Renal pelvis (tissue), 12 donors: Measurements from ENCODE around the gene CFAP20. TPM values are rescaled to one million over a fixed set of nuclear protein-coding genes. Genes with fewer than 3 reads are reported as not detected.

Experiments used
- DNase-seq: peaks from one replicate; pipeline ENCODE4 v3.0.0-alpha.2; 2013
- long read RNA-seq, 16 experiments: transcript quantifications; one replicate each; lab custom pipeline, GENCODE V29; 2026
- polyA plus RNA-seq, 3 donors: library from polyadenylated mRNA; unstranded; fragments of 120-200 nt; gene quantifications; one replicate each; pipeline ENCODE4 v1.2.1, GENCODE V29; 2013; ENCODE audit not compliant: insufficient read length in 3 of 3

Gene CFAP20
- polyA plus RNA-seq: 10 to 100 TPM; 59.3 to 69.1 (median 64.6) TPM
- long read RNA-seq, donor 1, transcript CFAP20-201 (6 exons, 1,354 nt): major isoform, 25 of 63 reads
- long read RNA-seq, donor 1, partial matches to known transcripts: 33 of 63 reads
- long read RNA-seq, donor 1, other reads (novel, unspliced or antisense): 0 of 63 reads
- long read RNA-seq, donor 2, transcript CFAP20-201 (6 exons, 1,354 nt): major isoform, 44 of 90 reads
- long read RNA-seq, donor 2, partial matches to known transcripts: 40 of 90 reads
- long read RNA-seq, donor 2, other reads (novel, unspliced or antisense): 0 of 90 reads
- long read RNA-seq, donor 3, transcript CFAP20-201 (6 exons, 1,354 nt): major isoform, 33 of 63 reads
- long read RNA-seq, donor 3, partial matches to known transcripts: 22 of 63 reads
- long read RNA-seq, donor 3, other reads (novel, unspliced or antisense): 0 of 63 reads
- long read RNA-seq, donor 4, transcript CFAP20-201 (6 exons, 1,354 nt): major isoform, 36 of 73 reads
- long read RNA-seq, donor 4, partial matches to known transcripts: 32 of 73 reads
- long read RNA-seq, donor 4, other reads (novel, unspliced or antisense): 0 of 73 reads
- long read RNA-seq, donor 5, transcript CFAP20-201 (6 exons, 1,354 nt): major isoform, 18 of 23 reads
- long read RNA-seq, donor 5, partial matches to known transcripts: 0 of 23 reads
- long read RNA-seq, donor 5, other reads (novel, unspliced or antisense): 0 of 23 reads
- long read RNA-seq, donor 6, transcript CFAP20-201 (6 exons, 1,354 nt): major isoform, 31 of 45 reads
- long read RNA-seq, donor 6, partial matches to known transcripts: 12 of 45 reads
- long read RNA-seq, donor 6, other reads (novel, unspliced or antisense): 0 of 45 reads
- long read RNA-seq, donor 7, transcript CFAP20-201 (6 exons, 1,354 nt): major isoform, 31 of 54 reads
- long read RNA-seq, donor 7, partial matches to known transcripts: 18 of 54 reads
- long read RNA-seq, donor 7, other reads (novel, unspliced or antisense): 0 of 54 reads
- long read RNA-seq, donor 8, transcript CFAP20-201 (6 exons, 1,354 nt): major isoform, 14 of 21 reads
- long read RNA-seq, donor 8, partial matches to known transcripts: 5 of 21 reads
- long read RNA-seq, donor 8, other reads (novel, unspliced or antisense): 0 of 21 reads
- long read RNA-seq, donor 9, transcript CFAP20-201 (6 exons, 1,354 nt): major isoform, 40 of 72 reads
- long read RNA-seq, donor 9, partial matches to known transcripts: 29 of 72 reads
- long read RNA-seq, donor 9, other reads (novel, unspliced or antisense): 0 of 72 reads
- long read RNA-seq, donor 10, transcript CFAP20-201 (6 exons, 1,354 nt): major isoform, 30 of 52 reads
- long read RNA-seq, donor 10, partial matches to known transcripts: 15 of 52 reads
- long read RNA-seq, donor 10, other reads (novel, unspliced or antisense): 0 of 52 reads
- long read RNA-seq, donor 11, transcript CFAP20-201 (6 exons, 1,354 nt): major isoform, 22 of 36 reads
- long read RNA-seq, donor 11, partial matches to known transcripts: 5 of 36 reads
- long read RNA-seq, donor 11, other reads (novel, unspliced or antisense): 0 of 36 reads
- long read RNA-seq, donor 12, transcript CFAP20-201 (6 exons, 1,354 nt): major isoform, 43 of 60 reads
- long read RNA-seq, donor 12, partial matches to known transcripts: 13 of 60 reads
- long read RNA-seq, donor 12, other reads (novel, unspliced or antisense): 0 of 60 reads
- long read RNA-seq, donor 13, transcript CFAP20-201 (6 exons, 1,354 nt): major isoform, 12 of 14 reads
- long read RNA-seq, donor 13, partial matches to known transcripts: 0 of 14 reads
- long read RNA-seq, donor 13, other reads (novel, unspliced or antisense): 0 of 14 reads
- long read RNA-seq, donor 14: 0 reads
- long read RNA-seq, donor 15: 0 reads
- long read RNA-seq, donor 16, transcript CFAP20-204 (3 exons, 481 nt): minor isoform, 5 of 79 reads
- long read RNA-seq, donor 16, transcript CFAP20-201 (6 exons, 1,354 nt): major isoform, 53 of 79 reads
- long read RNA-seq, donor 16, partial matches to known transcripts: 20 of 79 reads
- long read RNA-seq, donor 16, other reads (novel, unspliced or antisense): 0 of 79 reads

DNA sequence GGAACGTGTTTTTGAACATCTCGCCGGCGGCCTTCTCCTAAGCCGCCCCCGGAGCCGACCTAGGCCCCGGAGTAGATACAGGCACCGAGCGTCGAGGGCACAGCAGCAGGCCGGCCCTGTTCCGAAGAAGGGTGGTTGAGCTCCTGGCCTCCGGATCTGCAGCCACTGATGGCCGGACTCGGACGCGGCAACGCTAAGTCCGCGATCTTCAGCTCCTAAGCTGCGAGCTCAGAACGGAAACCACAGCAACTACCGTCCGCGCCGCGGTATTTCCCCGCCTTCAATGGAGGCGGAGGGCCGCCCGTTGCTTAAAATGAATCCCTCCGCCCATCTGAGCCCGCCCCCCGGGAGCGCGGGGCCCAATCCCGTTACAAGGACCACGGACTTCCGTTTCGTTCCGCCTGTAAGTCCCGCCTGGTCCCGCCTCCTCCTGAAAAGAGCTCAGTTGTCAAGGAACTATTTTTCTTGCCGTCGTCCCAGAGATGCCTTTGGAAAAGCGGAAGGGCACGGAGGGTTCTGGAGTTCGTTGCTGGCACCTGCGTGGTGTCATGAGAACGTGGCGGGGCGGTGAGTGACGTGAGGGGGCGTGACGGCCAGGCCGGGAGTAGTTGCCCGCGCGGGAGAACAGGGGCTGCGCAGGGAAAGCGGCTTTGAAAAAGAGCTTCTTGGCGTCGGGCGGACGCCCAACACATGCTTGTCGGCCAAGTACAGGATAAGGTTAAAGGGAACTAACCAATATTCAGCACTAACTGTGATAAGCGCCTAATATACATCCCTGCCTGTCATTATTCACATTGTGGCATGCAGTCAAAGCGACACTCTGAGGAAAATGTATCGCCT lies at the start of gene CFAP20:
Gene CFAP20 (minus strand): TSS at position 285 of the 840 bp plus-strand sequence. CDS start 266 bp downstream, at position 19.
- DNase-seq: peak; percentile 100

DNA sequence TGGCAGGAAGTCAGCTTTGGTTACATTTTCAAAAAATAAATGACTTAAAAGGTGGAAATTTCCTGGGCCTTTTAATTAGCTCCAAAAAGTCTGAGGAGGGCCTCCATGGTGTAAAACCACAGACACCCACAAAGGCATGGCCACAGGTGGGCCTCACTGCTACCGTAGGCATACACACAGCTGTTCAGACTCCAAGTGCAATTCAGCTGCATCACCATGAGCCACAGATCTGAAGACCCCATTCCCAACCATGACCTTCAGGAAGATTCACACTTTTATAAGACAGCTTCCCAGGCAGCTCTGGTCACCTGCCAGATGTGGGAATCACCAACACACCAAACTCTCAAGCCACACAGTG lies 48.2 kb upstream of the CFAP20 start:
- DNase-seq: no peak

DNA sequence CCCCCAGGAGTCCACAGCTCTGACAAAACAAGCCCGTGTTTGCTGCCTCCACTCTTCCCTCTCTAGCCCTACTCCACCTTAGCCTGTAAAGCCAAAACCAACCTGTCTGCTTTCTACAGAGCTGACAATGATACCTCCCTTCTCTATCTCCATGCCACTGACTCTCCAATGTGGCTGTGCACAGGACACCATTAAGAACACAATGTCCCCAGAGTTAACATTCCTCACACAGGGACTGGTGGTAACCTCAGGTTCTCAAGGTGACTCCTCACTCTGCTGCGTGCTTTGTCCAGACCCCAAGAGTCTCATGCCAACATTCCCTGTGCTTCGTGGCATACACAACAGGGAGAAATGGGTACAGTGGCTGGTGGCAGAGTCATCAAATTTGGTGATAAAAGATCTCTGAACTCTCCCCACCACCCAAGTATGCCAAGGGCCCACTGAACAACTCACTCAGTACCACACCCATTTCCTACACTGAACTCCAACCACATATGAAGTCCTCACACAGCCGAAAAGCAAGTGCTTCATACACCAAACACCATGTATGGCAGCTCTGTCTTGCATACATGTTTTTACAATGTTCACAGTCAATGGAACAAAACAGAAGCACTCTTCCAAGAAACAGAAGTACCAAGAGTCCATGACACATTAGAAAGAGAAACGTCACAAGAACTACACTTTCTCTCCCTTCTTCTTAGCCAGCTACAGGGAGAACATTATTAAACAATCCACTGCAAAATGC lies 47.6 kb upstream of the CFAP20 start:
- DNase-seq: no peak

DNA sequence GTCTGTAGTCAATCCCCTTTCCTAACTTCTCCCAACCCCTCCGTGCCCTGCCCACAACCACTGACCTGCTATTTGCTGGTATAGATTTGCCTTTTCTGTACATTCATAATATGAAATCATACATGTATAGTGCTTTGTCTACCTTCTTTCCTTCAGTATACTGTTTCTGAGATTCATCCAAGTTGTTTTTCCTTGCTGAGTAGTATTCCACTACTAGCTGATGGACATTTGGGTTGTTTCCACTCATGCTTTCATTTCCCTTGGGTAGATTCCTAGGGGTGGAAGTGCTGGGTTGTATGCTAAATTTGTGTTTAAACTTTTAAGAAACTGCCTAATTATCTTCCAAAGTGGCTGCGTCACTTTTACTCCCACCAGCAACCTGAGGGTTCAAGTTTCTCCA lies 41.0 kb upstream of the CFAP20 start:
- no peak for DNase-seq

DNA sequence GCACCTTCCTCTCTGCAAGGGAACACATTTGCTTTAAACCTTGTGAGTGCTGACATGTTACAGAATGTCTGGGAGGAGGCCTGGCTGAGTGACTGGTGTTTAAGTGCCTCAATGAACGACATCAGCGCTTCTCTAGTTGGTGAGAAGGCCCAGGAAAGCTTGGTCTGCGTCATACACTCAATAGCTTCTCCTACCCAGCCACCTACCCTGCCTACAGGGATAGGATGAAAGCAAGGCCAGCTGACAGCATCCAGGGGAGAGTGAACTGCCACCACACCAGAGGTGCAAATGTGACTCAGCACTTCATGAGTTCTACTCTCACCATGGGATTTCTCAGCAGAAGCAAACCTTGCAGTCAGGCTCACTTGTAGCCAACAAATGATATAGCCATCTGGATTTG lies 31.7 kb upstream of the CFAP20 start:
- no peak for DNase-seq

DNA sequence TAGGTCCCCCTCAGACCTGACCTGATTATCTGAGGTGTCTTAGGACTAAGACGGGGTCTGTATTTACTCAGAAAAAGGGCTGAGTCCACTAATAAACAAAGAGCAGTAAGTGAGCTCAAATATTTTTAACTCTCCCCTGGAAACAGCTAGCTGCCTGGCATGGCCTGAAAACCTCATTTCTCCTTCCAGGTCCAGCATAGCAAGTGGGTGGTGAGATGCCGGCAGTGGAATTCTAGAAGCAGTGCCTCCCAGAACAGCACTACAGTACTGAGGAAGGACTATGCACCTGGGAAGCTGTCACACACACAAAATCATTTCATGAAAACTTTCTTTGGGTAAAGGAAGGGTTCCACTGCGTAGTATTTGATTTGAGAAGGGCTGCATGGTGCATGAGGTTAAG lies 29.5 kb upstream of the CFAP20 start:
- no peak for DNase-seq

DNA sequence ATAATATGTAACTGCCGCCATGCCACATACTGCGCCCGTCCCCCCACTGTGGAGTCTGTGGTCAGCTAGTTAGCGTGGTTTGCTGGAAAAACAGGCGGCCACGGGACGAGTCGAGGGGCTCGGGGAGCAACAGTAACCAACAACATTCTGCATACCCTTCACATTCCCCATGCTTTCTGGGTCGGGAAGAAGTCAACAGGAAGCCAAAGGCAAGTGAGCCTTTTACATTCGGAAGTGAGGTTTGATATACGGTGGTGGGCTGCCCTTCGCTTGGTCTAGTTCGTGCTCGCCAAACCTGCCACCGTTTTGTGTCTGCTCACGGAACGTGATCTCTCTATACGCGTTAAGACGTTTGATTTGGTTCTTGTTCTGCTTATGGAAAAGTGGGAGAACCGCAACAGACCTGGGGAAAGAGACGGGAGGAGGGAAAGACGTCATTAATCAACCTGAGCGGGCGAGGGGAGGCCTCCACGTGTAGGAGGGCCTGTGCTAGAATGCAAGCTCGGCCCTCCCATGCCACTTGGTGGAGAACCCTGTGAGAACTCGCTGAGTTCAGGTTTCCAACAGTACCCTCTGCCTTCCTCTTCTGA lies 28.9 kb upstream of the CFAP20 start:
- DNase-seq: peak; percentile 59

DNA sequence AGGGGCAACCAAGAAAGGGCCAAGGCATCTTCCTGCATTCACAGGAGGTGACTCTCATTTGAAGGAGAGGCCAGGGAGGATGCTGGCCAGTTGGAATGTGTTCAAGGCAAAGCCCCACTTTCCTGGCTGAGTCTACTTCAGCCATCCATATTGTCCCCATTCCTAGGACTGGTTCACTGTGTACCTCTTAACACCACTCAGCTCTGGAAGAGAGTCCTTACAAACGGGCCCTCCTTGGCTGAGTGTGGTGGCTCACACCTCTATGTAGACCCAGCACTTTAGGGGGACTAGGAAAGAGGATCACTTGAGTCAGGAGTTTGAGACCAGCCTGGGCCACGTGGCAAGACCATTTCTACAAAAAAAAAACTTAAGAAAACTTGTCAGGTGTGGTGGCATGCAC lies 28.1 kb upstream of the CFAP20 start:
- no peak for DNase-seq

DNA sequence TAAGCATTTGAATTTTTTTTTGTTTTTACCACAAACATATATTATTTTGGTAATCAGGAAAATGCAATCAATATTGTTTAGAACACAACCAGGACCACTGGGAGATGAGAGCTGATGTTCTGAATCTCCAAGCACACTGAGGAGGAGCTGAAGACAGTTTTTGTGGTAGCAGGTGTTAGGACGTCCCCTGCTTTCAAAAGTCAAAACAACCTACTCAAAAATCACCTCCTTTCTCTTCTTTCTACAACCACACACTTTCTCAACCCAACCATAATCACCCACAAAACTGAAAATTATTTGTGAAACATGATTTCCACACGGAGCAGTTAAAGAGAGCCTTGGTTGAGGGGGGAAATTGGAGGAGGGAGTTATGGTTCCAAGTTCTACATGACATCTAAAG lies 26.7 kb upstream of the CFAP20 start:
- no peak for DNase-seq

DNA sequence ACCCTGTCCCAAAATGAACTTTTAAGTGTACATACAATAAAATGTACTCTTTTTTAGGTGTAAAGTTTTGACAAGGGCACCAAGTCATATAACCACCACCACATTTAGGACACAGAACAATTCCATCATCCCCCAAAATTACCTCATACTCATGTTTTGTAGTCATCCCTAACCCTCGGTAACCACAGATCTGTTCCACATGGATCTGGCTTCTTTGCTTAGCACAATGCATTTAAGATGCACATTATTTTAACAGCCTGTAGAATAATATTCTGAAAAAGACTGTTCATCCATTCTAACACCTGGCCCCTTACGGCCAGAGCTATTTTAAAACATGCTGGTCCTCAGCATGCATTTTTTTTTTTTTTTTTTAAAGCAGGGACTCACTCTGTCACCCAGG lies 25.2 kb upstream of the CFAP20 start:
- DNase-seq: no peak

DNA sequence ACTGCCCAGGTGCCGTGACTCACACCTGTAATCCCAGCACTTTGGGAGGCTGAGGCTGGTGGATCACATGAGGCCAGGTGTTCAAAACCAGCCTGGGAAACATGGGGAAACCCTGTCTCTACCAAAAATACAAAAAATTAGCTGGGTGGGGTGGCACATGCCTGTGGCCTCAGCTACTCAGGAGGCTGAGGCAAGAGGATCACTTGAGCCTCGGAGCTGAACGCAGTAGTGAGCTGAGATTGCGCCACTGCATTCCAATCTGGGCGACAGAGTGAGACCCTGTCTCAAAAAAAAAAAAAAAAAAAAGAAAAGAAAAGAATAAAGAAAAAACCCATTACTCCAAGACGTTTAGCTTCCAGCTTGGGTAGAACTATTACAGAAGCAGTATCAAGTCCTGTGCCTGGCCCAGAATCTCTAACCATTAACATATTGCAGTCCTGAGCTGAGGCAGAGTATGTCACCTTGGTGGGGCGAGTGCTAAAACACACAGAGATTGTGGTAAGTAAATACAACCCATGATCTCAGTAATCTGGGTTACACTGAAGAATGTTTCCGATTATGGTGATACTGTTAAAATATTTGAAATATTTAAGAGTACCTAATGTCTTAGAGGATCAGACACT lies 23.2 kb upstream of the CFAP20 start:
- DNase-seq: no peak

DNA sequence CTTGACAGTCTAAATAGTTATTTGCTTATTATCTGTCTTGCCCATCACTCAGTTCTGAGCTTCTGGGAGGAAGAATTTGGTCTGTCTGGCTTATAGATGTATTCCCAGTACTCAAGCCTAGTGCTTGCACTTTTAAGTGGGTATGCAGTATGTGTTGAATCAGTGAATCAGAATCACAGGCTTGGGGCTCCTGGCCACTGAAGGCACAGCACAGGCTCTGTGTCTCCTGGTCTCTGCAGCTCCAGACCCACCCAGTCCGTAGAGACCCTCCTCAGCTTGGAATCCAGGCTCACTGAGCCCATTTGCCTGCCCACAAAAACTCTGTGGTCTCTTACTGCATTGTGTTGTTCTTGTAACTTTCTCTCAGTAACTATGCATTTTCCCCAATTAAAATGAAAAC lies 19.3 kb upstream of the CFAP20 start:
- DNase-seq: no peak

DNA sequence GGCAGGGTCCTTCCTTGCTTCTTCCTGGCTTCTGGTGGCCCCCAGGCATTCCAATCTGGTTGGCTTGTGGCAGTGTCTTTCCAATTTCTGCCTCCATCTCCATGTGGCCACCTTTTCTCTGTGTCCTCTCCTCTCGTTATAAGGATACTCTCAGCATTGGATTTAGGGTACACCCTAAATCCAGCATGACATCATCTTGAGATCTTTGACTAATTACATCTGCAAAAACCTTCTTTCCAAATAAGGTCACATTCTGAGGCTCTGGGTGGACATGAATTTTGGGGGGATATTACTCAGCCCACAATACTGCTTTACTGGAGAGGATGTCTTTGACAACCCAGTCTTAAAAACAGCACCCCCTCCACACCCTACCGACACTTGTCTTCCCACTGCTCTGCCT lies 18.9 kb upstream of the CFAP20 start:
- DNase-seq: no peak

DNA sequence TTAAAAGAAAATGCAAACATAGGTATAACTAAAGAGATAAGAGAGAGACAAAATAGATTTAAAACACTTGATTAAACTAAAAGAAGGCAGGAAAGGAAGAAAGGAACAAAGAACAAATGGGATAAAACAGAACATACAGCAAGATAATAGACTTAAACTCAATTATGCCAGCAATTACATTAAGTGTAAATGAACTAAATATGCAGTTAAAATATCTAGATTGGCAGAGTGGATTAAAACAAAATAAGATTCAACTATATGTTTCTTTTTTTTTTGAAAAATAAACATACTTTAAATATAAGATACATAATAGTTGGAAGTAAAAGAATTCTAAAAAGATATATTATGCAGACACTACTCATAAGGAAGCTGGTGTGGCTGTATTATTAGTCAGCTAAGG lies 9.7 kb upstream of the CFAP20 start:
- no peak for DNase-seq

DNA sequence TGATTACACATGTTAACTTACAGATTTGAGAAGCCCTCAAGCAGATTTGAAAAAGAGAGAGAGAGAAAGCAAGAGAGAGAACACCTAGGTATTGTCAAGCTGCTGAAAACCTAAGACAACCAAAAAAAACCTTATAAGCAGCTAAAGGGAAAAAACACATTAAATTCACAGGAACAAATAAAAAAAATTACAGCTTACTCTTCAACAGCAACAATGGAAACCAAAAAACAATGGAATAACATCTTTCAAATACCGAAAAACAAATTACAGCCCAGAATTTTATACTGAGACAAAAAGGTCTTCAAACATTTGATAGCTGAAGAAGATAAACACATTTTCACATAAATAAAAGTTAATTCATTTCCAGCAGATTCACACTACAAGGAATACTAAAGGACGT lies 8.4 kb upstream of the CFAP20 start:
- DNase-seq: no peak

DNA sequence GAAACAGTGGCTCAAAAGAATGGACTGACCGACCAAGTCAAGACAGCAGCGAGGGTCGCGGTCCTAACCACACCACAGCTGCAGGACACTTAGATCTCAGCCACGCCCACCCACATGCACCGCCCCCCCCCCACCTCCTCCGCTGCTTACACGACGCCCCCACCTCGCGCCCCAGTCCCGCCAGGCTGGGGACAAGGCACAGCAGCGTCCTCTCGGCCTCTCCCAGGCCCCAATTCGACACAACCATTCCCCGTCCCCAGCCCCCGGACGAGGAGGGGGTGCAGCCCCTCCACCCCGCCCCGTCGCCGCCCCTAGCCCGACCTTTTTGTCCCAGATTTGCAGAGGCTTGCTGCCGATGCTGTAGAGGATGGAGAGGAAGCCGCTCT lies 477 bp downstream of the CFAP20 start:
- no peak for DNase-seq

DNA sequence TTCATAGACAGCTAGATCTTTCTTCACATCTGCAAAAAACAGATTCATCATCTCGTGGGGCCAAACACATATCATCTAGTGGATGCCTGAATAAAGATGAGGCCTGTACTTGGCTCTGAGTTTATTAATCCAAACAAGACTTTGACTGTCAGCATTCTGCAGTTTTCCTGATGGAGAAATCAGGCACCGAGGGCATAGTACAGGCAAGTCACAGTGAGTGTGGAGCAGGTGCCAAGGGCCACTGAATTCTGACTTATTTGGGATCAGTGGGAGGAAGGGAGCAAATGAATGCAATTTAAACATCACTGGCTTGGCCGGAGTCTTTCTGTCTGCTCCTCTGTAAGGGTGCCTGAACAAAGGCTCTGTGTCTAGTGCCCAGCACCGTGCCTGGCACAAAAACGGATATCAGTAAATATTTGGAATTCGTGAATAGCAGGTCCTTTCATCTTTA lies 975 bp downstream of the CFAP20 start:
- DNase-seq: no peak

DNA sequence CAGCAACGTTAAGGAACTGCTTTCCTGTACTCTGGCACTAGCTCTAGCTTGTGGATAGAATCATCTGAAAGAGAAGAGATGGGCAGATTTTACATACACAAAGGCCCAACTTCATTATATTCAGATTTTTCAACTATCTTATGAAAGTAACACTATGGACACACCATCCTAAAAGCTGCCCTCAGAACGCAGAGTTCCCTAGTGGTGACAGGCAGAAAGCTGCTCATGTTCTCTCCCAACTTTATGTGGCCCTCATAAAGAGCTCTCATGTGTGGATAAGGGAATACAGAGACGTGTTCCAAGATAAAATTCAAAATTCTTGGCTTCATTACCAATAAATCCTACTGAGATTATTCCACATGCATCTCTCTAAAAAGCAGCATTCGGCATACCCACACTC lies 1.5 kb downstream of the CFAP20 start:
- DNase-seq: no peak
